WTC11 (cell line): ENCODE measurements around the gene HTATSF1. TPM values are rescaled to one million over a fixed set of nuclear protein-coding genes. Genes with fewer than 3 reads are reported as not detected.

Source experiments
- ATAC-seq: fragments of 200-7000 bp; cut with Tn5 transposase; 2 replicates; pipeline ENCODE4 v1.10.0; 2021; ENCODE audit warnings: mild to moderate bottlenecking, moderate library complexity
- CTCF ChIA-PET: fragments of 300-600 bp; sonication (Branson Sonifier 250); formaldehyde crosslinking; loops from one replicate; lab custom pipeline; 2021; ENCODE audit warnings: antibody characterized with exemption; lab: Charles Lee
- POLR2A ChIA-PET: fragments of 350-600 bp; sonication (Branson Sonifier 250); formaldehyde crosslinking; loops from one replicate; lab custom pipeline; 2021; ENCODE audit warnings: antibody characterized with exemption; lab: Charles Lee
- DNase-seq: peaks from one replicate; pipeline ENCODE4 v3.0.0; 2021; ENCODE audit warnings: low spot score
- H3K27ac Mint-ChIP-seq: 2 replicates; pipeline ENCODE4 v1.8.0; 2021; ENCODE audit warnings: mixed read lengths
- H3K27me3 Mint-ChIP-seq: 2 replicates; pipeline ENCODE4 v1.8.0; 2021; ENCODE audit warnings: low read depth, mild to moderate bottlenecking, moderate library complexity, mixed read lengths
- H3K36me3 Mint-ChIP-seq: 2 replicates; pipeline ENCODE4 v1.8.0; 2021; ENCODE audit warnings: mixed read lengths
- H3K4me1 Mint-ChIP-seq: 2 replicates; pipeline ENCODE4 v1.8.0; 2022; ENCODE audit warnings: mixed read lengths
- H3K4me3 Mint-ChIP-seq: 2 replicates; pipeline ENCODE4 v1.8.0; 2021; ENCODE audit warnings: mild to moderate bottlenecking, moderate library complexity, mixed read lengths
- H3K9me3 Mint-ChIP-seq: 2 replicates; pipeline ENCODE4 v1.8.0; 2021; ENCODE audit warnings: mixed read lengths
- AR ChIP-seq: fragments of 250-450 bp; sonication (Bioruptor Pico); IDR thresholded peaks from 2 replicates; pipeline ENCODE4 v1.9.0; 2021; ENCODE audit warnings: mild to moderate bottlenecking
- CREM ChIP-seq: sonication (generic); formaldehyde crosslinking; IDR thresholded peaks from 2 replicates; pipeline ENCODE4 v1.8.1; 2022; ENCODE audit warnings: mild to moderate bottlenecking, missing genetic modification reagents, moderate library complexity
- E2F5 ChIP-seq: sonication (generic); formaldehyde crosslinking; IDR thresholded peaks from 2 replicates; pipeline ENCODE4 v1.8.1; 2022; ENCODE audit warnings: mild to moderate bottlenecking, moderate library complexity, missing genetic modification reagents
- FOXK1 ChIP-seq: sonication (generic); formaldehyde crosslinking; IDR thresholded peaks from 2 replicates; pipeline ENCODE4 v1.8.0; 2022; ENCODE audit warnings: mild to moderate bottlenecking, moderate library complexity, missing genetic modification reagents
- FOXP1 ChIP-seq: sonication (generic); formaldehyde crosslinking; IDR thresholded peaks from 2 replicates; pipeline ENCODE4 v1.8.0; 2022; ENCODE audit warnings: missing genetic modification reagents, mild to moderate bottlenecking, moderate library complexity, borderline replicate concordance
- KAT7 ChIP-seq: sonication (generic); formaldehyde crosslinking; IDR thresholded peaks from 2 replicates; pipeline ENCODE4 v1.8.1; 2023; ENCODE audit warnings: missing genetic modification reagents, mild to moderate bottlenecking, borderline replicate concordance
- MXD4 ChIP-seq: fragments of 250-450 bp; sonication (Bioruptor Pico); IDR thresholded peaks from 2 replicates; pipeline ENCODE4 v1.8.0; 2021; ENCODE audit warnings: mild to moderate bottlenecking, moderate library complexity, borderline replicate concordance
- MYBL2 ChIP-seq: sonication (generic); formaldehyde crosslinking; IDR thresholded peaks from 2 replicates; pipeline ENCODE4 v1.8.1; 2023; ENCODE audit warnings: mild to moderate bottlenecking, moderate library complexity, missing genetic modification reagents
- OVOL2 ChIP-seq: fragments of 250-450 bp; sonication (Bioruptor Pico); IDR thresholded peaks from 2 replicates; pipeline ENCODE4 v1.9.0; 2021; ENCODE audit warnings: mild to moderate bottlenecking, borderline replicate concordance
- PRDM15 ChIP-seq: sonication (generic); formaldehyde crosslinking; IDR thresholded peaks from 2 replicates; pipeline ENCODE4 v1.8.0; 2022; ENCODE audit warnings: missing genetic modification reagents
- RELA ChIP-seq: sonication (generic); formaldehyde crosslinking; IDR thresholded peaks from 2 replicates; pipeline ENCODE4 v1.8.1; 2022; ENCODE audit warnings: missing genetic modification reagents, mild to moderate bottlenecking, borderline replicate concordance
- RORB ChIP-seq: fragments of 250-450 bp; sonication (Bioruptor Pico); IDR thresholded peaks from 2 replicates; pipeline ENCODE4 v1.9.0; 2021; ENCODE audit warnings: mild to moderate bottlenecking
- SMAD3 ChIP-seq: sonication (generic); formaldehyde crosslinking; IDR thresholded peaks from 2 replicates; pipeline ENCODE4 v1.8.0; 2022; ENCODE audit warnings: missing genetic modification reagents, mild to moderate bottlenecking, borderline replicate concordance
- SOX15 ChIP-seq: fragments of 250-450 bp; sonication (Bioruptor Pico); IDR thresholded peaks from 2 replicates; pipeline ENCODE4 v1.9.0; 2021; ENCODE audit warnings: mild to moderate bottlenecking
- SP1 ChIP-seq: sonication (generic); formaldehyde crosslinking; conservative IDR thresholded peaks from 2 replicates; pipeline ENCODE4 v1.8.1; 2022; ENCODE audit warnings: missing genetic modification reagents
- TCF7 ChIP-seq: sonication (generic); formaldehyde crosslinking; IDR thresholded peaks from 2 replicates; pipeline ENCODE4 v1.8.0; 2022; ENCODE audit warnings: mild to moderate bottlenecking, low read depth, missing genetic modification reagents, moderate library complexity
- USF2 ChIP-seq: sonication (generic); formaldehyde crosslinking; IDR thresholded peaks from 2 replicates; pipeline ENCODE4 v1.8.1; 2023; ENCODE audit warnings: mild to moderate bottlenecking, missing genetic modification reagents, moderate library complexity
- ZNF425 ChIP-seq: fragments of 250-450 bp; sonication (Bioruptor Pico); conservative IDR thresholded peaks from 2 replicates; pipeline ENCODE4 v1.9.0; 2021; ENCODE audit warnings: mild to moderate bottlenecking
- ZNF512 ChIP-seq: sonication (generic); formaldehyde crosslinking; IDR thresholded peaks from 2 replicates; pipeline ENCODE4 v1.8.1; 2022; ENCODE audit warnings: missing genetic modification reagents, borderline replicate concordance
- total RNA-seq: library from RNA; stranded (reverse); gene quantifications from 3 replicates; pipeline ENCODE4 v1.2.3, GENCODE V29; 2021

The HTATSF1 gene
- total RNA-seq, 1 experiment from 2014 or later = 44.6 TPM

- ChIA-PET CTCF (interaction anchor here (0.7 kb wide), 1 partner anchor 197 kb away, joined by 3 read pairs; no protein-coding TSS in a partner anchor), POLR2A (interaction anchor here (0.5 kb wide), 1 partner anchor 365 kb away, joined by 4 read pairs; no protein-coding TSS in a partner anchor)
- peak; percentile 75 for ATAC-seq
- Mint-ChIP-seq H3K27ac (peak overlapping the region; percentile 91), H3K36me3 (peaks cover 9% of the 10 kb centered on the region), H3K4me3 (peak overlapping the region; percentile 93), H3K9me3 (no peaks in the 10 kb centered on the region), H3K27me3 (0 out of 2 replicates have a peak, but pooled peaks cover 4% of the 10 kb centered on the region), H3K4me1 (peaks cover 7% of the 10 kb centered on the region)
- TF ChIP-seq SP1 (CRISPR knock-in tag) (peak; percentile 92), FOXP1 (CRISPR knock-in tag) (no peak), CREM (CRISPR knock-in tag) (peak; percentile 82), FOXK1 (CRISPR knock-in tag) (0 out of 2 replicates have a peak, but pooled peaks have one; percentile 7), SOX15 (CRISPR knock-in tag) (no peak)
- peak; percentile 70 for DNase-seq
These were observed 432 bp upstream of the HTATSF1 start for GRCh38 chrX:136496764-136497555.

GRCh38 chrX:136519069-136519468 lies 21.7 kb downstream of the HTATSF1 start:
- no peak for DNase-seq
- ChIA-PET CTCF (no interaction called here), POLR2A (no interaction called here)
- no peaks in the 10 kb centered on the region; the same call in 1 of the 2 replicates for H3K27me3 Mint-ChIP-seq
- no peaks in the 10 kb centered on the region for H3K4me1 Mint-ChIP-seq
- H3K9me3 Mint-ChIP-seq = no peaks in the 10 kb centered on the region
- no peak for ATAC-seq
- no peaks in the 10 kb centered on the region for H3K36me3 Mint-ChIP-seq
- TF ChIP-seq OVOL2 (CRISPR knock-in tag) (no peak), SMAD3 (no peak), RORB (CRISPR knock-in tag) (no peak), USF2 (CRISPR knock-in tag) (no peak), MXD4 (CRISPR knock-in tag) (no peak)
- no peak overlapping the region for H3K27ac Mint-ChIP-seq
- H3K4me3 Mint-ChIP-seq = no peak overlapping the region

GRCh38 chrX:136523770-136524169 lies 26.4 kb downstream of the HTATSF1 start:
- no peak overlapping the region for H3K27ac Mint-ChIP-seq
- no peaks in the 10 kb centered on the region for H3K9me3 Mint-ChIP-seq
- ChIA-PET CTCF (no interaction called here), POLR2A (no interaction called here)
- H3K27me3 Mint-ChIP-seq = peaks cover 5% of the 10 kb centered on the region
- H3K4me1 Mint-ChIP-seq = peaks cover 5% of the 10 kb centered on the region
- ATAC-seq = no peak
- H3K36me3 Mint-ChIP-seq = no peaks in the 10 kb centered on the region
- no peak for DNase-seq
- H3K4me3 Mint-ChIP-seq = no peak overlapping the region
- TF ChIP-seq MYBL2 (CRISPR knock-in tag) (no peak), AR (CRISPR knock-in tag) (no peak), RELA (CRISPR knock-in tag) (no peak), KAT7 (CRISPR knock-in tag) (no peak), ZNF425 (CRISPR knock-in tag) (no peak), E2F5 (CRISPR knock-in tag) (no peak), ZNF512 (CRISPR knock-in tag) (no peak), PRDM15 (CRISPR knock-in tag) (no peak), TCF7 (CRISPR knock-in tag) (no peak)
